CD4-positive, alpha-beta T cell treated with Interleukin-10 for 1 hour (primary cell): ENCODE results near the gene PRLHR.

Experiments
- DNase-seq: peaks from one replicate; pipeline ENCODE4 v3.0.0-alpha.2; 2020

The PRLHR gene

GRCh38 chr10:118586911-118587310 lies 8.5 kb downstream of the PRLHR start:
- DNase-seq = no peak

- no peak for DNase-seq
These were observed 9.7 kb downstream of the PRLHR start for GRCh38 chr10:118585794-118586193.

DNA sequence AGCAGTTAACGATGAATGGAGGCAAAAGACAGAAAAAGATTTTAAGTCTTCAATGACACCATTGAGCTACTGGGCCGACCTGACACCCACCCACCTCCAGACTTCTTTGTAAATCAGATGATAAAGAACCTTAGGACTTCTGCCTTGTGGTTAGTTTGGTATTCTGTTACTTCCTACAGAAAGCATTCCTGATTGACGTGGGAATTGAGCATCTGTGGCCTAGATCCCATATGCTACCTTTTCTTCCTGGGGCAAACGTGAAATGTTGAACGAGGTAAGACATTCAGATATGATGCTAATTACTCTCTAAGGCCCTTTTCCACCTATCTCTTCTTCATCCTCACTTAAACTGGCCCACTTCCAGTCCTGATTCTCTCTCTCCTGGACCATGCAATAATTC lies 10.2 kb downstream of the PRLHR start:
- DNase-seq = no peak

GRCh38 chr10:118584181-118584954 lies 11.1 kb downstream of the PRLHR start:
- DNase-seq = no peak

DNA sequence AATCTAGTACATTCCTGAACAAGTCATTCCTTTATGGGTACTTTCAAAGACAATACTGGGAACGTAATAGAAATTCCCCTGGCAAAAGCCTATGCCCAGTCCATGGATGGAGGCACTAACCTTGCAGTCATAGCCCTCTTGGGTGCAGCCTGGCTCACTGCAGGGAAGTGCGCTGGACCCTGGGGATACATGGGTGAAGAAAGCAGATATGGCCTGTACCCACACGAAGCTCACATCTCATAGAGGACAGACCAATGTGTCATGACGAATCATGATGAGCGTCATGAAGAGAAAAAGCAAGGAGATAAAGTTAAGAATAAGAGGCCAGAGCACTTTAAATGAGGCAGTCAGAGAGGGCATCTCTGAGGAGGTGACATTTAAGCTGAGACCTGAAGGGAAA lies 11.8 kb downstream of the PRLHR start:
- DNase-seq = no peak

- no peak for DNase-seq
These were observed 12.9 kb downstream of the PRLHR start for GRCh38 chr10:118582511-118582910.

DNA sequence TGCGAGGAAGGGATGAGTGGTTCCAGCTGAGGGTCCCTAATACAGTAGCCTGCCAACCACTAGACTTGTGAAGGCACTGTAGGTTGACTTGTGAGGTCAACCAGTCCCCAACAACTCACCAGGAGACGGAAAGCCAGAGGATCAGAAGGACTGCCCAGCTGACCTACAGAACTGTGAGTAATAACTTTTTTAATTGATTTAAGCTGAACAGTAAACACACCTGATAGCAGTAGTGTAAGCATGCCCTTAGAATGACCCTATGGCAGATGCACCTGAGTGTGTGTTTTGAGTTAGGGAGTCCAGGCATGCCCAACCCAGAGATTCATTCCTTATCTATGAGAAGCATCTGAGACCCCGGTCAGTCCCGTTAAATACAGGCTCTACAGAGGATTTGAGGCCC lies 14.1 kb downstream of the PRLHR start:
- DNase-seq = no peak

DNA sequence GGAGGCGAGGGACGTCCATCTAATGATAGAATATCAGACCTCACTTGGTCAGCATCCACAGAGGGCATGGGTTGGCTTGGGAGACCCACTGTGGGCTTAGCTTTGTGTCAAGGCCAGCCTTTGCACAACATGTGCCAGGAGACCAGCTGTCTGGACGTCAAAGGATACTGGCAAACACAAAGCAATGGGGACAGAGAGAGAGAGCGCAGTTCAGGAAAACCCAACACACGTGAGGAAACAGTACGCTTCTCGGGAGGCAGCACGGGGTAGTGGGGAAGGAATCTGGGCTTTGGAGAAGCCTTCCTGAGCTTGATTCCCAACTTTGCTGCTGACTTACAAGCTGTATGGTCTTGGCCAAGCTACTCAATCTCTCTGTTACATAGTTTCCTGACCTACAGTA lies 14.7 kb downstream of the PRLHR start:
- no peak for DNase-seq

- no peak for DNase-seq
These were observed 21.9 kb downstream of the PRLHR start for GRCh38 chr10:118573512-118573911.

- no peak for DNase-seq
These were observed 23.0 kb downstream of the PRLHR start for GRCh38 chr10:118572256-118573041.

GRCh38 chr10:118571123-118571522 lies 24.3 kb downstream of the PRLHR start:
- no peak for DNase-seq

DNA sequence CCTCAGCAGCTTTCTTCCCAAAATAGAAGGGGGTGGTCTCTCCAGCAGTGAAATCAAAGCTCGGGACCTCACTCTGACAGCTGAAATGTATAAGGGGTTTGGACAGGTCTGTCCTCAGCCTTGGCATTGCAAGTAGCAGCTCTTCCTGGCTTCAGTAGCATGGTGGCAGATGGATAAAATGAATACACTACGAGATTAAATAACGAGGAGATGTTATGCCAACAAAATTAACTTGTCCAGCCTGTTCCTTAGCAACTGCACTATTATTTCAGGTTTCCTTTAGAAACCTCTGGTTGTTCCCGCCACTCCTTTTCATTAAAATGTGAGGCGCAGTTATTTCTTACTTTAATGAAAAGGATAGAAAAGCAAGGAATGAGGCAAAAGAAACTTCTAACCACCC lies 24.9 kb downstream of the PRLHR start:
- no peak for DNase-seq

- no peak for DNase-seq
These were observed 25.6 kb downstream of the PRLHR start for GRCh38 chr10:118569882-118570252.

DNA sequence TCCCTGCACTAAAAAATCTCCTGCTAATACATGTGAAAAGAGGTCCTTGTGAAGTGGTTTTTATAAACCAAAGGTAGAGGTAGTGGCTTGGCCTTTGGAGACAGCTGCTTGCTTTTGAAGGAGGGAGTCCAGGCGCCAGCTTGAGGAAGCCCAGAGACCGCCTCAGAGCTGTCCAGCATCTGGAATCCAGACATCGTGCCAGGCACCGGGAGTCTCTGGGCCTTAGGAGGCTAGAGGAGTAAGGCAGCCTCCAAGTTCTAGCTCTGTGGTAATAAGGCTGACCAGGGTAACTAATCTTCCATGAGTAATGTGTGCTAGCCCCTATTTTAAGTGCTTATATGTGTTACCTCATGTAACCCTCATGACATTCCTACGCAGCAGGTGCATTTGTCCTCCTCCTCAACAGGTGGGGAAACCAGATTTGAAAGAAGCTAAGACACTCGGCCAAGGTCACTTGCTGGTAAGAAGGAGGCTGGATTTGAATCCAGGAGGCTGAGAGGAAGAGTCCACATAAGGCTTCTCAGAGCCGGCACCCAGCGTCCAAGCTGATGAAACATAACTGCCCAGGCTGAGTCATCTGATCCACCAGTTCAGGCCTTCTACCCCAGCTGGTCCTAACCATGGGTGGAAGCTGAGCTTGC lies 26.1 kb downstream of the PRLHR start:
- DNase-seq = no peak

- DNase-seq = peak; percentile 76
These were observed 27.1 kb downstream of the PRLHR start for GRCh38 chr10:118568327-118568848.

DNA sequence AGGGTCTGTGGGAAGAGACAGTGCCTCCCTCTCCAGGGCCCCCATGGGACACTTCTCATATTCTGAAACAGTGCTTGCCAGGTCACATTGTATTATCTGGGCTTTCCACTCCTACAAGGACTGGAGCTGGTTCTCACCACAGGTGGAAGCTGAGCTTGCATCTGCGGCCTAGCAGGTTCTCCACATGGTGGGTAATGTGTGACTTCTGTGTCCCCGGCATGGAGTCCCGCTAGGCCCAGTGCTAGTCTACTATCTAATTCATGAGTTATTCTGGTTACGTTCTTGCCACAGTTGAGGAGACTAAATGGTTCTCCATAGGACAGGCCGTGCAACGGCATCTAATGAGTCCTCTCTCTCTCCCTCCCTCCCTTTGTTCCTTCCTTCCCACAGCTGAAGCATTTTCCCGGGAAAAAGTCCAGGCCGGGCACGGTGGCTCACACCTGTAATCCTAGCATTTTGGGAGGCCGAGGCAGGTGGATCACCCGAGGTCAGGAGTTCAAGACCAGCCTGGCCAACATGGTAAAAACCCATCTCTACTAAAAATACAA lies 27.7 kb downstream of the PRLHR start:
- DNase-seq = no peak

GRCh38 chr10:118566911-118567310 lies 28.5 kb downstream of the PRLHR start:
- no peak for DNase-seq

GRCh38 chr10:118565301-118566075 lies 30.0 kb downstream of the PRLHR start:
- DNase-seq = no peak

- no peak for DNase-seq
These were observed 30.8 kb downstream of the PRLHR start for GRCh38 chr10:118564652-118565051.

GRCh38 chr10:118564114-118564513 lies 31.3 kb downstream of the PRLHR start:
- no peak for DNase-seq

GRCh38 chr10:118563373-118563890 lies 32.0 kb downstream of the PRLHR start:
- no peak for DNase-seq

DNA sequence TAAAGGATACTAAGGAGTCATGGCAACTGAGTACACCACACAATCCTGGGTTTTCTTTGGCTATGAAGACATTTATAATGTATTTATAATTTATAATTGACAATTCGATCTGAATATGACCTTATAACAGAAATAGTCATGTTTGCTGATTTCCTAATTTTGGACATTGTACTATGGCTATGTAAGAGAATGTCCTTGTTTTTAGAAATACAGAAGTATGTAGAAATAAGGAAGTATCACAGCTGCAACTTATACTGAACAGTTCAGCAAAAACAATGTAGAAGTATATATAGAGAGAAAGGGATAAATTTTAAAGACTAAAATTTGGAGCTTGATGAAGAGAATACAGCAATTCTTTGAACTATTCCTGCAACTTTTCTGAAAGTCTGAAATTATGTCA lies 32.6 kb downstream of the PRLHR start:
- DNase-seq = no peak
